Left ventricle myocardium inferior (tissue), 1 donor: ENCODE data around the gene LBX2. TPM values are rescaled to one million over a fixed set of nuclear protein-coding genes. Genes with fewer than 3 reads are reported as not detected.
"Not testable (repeated sequence)": the region's sequence is repeated elsewhere in the genome, so short reads cannot be mapped to it uniquely, and the experiment has no call there.

Experiments used
- DNase-seq: peaks from one replicate; pipeline ENCODE4 v3.0.0-alpha.2; 2020
- H3K27ac ChIP-seq: fragments of 200-600 bp; replicated peaks from 2 replicates; pipeline ENCODE4 v1.8.0; 2021
- H3K27me3 ChIP-seq: fragments of 200-600 bp; 2 replicates; pipeline ENCODE4 v1.8.0; 2021; ENCODE audit warnings: low read depth
- H3K36me3 ChIP-seq: fragments of 200-600 bp; 2 replicates; pipeline ENCODE4 v1.8.0; 2021
- H3K4me1 ChIP-seq: fragments of 200-600 bp; 2 replicates; pipeline ENCODE4 v1.8.0; 2021
- H3K4me3 ChIP-seq: fragments of 200-600 bp; 2 replicates; pipeline ENCODE4 v1.8.0; 2021; ENCODE audit warnings: mild to moderate bottlenecking, moderate library complexity
- H3K9me3 ChIP-seq: fragments of 200-600 bp; replicated peaks from 2 replicates; pipeline ENCODE4 v1.8.0; 2021
- intact Hi-C: fragments of 100-400 bp; cut with micrococcal nuclease; formaldehyde crosslinking; loops from one replicate; pipeline ENCODE4 v1.11.0; 2022
- total RNA-seq: library from RNA; stranded (reverse); fragmentation: NEBNext Ultra II Directional; extraction: Animal tissue kit (Norgen Biotek cat#: 25700); gene quantifications from one replicate; pipeline ENCODE4 v1.2.1, GENCODE V29; 2021
- TF ChIP-seq, protein P1 (sequence below): fragments of 200-600 bp; IDR thresholded peaks from 2 replicates; pipeline ENCODE4 v1.8.0; 2021; ENCODE audit warnings: antibody characterized with exemption, mild to moderate bottlenecking, borderline replicate concordance
- donor health status: DM: no; HTN: yes; CAD: no; lungs with severe emphysema.

The LBX2 gene
- total RNA-seq, 1 donor from 2014 or later, result 0.25 TPM

GRCh38 chr2:74491648-74492544 lies 7.5 kb downstream of the LBX2 start:
- Histone ChIP-seq H3K27me3 (peaks cover 3% of the 10 kb centered on the region), H3K27ac (no peak overlapping the region), H3K36me3 (peaks cover 58% of the 10 kb centered on the region), H3K4me3 (no peak overlapping the region), H3K4me1 (no peaks in the 10 kb centered on the region), H3K9me3 (no peaks in the 10 kb centered on the region)
- TF ChIP-seq, protein P1, sequence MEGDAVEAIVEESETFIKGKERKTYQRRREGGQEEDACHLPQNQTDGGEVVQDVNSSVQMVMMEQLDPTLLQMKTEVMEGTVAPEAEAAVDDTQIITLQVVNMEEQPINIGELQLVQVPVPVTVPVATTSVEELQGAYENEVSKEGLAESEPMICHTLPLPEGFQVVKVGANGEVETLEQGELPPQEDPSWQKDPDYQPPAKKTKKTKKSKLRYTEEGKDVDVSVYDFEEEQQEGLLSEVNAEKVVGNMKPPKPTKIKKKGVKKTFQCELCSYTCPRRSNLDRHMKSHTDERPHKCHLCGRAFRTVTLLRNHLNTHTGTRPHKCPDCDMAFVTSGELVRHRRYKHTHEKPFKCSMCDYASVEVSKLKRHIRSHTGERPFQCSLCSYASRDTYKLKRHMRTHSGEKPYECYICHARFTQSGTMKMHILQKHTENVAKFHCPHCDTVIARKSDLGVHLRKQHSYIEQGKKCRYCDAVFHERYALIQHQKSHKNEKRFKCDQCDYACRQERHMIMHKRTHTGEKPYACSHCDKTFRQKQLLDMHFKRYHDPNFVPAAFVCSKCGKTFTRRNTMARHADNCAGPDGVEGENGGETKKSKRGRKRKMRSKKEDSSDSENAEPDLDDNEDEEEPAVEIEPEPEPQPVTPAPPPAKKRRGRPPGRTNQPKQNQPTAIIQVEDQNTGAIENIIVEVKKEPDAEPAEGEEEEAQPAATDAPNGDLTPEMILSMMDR, result no peak
- no peak for DNase-seq
- intact Hi-C loops, result no loop called here

- DNase-seq, result no peak
- no peaks in the 10 kb centered on the region for H3K4me1 ChIP-seq
- no peaks in the 10 kb centered on the region for H3K27me3 ChIP-seq
- H3K36me3 ChIP-seq, result peaks cover 76% of the 10 kb centered on the region
- TF ChIP-seq, protein P1, result no peak
- no peaks in the 10 kb centered on the region for H3K9me3 ChIP-seq
- no peak overlapping the region for H3K27ac ChIP-seq
- no peak overlapping the region for H3K4me3 ChIP-seq
- intact Hi-C loops, result loop anchor here (10.0 kb wide), 1 partner anchor 55 kb away; no protein-coding TSS in a partner anchor
Observed at GRCh38 chr2:74489906-74490305, 9.5 kb downstream of the LBX2 start.

DNA sequence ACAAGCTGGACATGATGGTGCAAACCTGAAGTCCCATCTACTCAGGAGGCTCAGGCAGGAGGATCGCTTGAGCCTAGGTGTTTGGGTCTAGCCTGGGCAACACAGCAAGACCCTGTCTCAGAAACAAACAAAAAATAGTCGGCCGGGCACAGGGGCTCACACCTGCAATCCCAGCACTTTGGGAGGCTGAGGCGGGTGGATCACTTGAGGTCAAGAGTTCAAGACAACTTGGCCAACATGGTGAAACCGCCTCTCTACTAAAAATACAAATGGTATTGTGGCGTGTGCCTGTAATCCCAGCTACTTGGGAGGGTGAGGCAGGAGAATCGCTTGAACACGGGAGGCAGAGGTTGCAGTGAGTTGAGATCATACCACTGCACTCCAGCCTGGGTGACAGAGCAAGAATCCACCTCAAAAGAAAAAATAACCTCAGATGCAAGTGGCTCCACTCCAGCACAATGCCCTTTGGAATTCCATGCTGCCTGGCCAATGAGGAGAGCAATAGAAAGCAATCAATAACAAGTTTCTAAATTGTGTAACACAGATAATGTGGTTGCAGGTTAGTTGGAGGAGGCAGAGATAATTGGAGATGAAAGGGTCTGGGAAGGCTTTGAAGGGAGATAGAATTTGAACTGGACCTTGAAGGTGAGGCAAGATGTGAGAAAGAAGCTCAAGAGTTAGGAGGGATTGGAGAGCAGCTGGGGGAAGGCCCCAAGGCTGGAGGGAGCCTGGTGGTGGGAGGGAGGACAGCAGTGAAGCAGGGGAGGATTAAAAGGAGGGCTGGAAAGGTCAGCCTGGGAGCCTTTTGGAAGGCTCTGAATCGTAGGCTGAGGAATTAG lies 10.5 kb downstream of the LBX2 start:
- DNase-seq, result no peak
- Histone ChIP-seq H3K27me3 (no peaks in the 10 kb centered on the region), H3K36me3 (peaks cover 74% of the 10 kb centered on the region), H3K4me1 (peaks cover 7% of the 10 kb centered on the region), H3K9me3 (no peaks in the 10 kb centered on the region), H3K4me3 (no peak overlapping the region), H3K27ac (no peak overlapping the region)
- TF ChIP-seq, protein P1, result no peak
- intact Hi-C loops, result loop anchor here (10.0 kb wide), 1 partner anchor 56 kb away; no protein-coding TSS in a partner anchor

DNA sequence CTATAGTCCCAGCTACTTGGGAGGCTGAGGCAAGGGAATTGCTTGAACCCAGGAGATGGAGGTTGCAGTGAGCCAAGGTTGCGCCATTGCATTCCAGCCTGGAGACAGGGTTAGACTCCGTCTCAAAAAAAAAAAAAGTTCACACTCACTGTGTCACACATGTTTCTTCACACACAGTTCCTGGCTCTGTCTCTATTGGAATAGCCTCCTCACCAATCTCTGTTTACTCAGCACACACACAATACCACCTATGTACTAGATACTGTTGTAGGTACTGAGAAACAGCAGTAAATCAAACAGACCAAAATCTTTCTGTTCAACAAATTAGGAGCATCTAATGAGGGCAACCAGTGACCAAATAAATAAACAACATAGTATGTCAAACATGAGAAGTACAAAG lies 13.3 kb downstream of the LBX2 start:
- Histone ChIP-seq H3K4me3 (no peak overlapping the region), H3K9me3 (no peaks in the 10 kb centered on the region), H3K4me1 (peaks cover 30% of the 10 kb centered on the region), H3K36me3 (peaks cover 50% of the 10 kb centered on the region), H3K27ac (no peak overlapping the region), H3K27me3 (no peaks in the 10 kb centered on the region)
- intact Hi-C loops, result loop anchor here (10.0 kb wide), 1 partner anchor 59 kb away; no protein-coding TSS in a partner anchor
- DNase-seq, result no peak
- TF ChIP-seq, protein P1, result no peak

GRCh38 chr2:74483675-74484164 lies 15.7 kb downstream of the LBX2 start:
- peak overlapping the region; percentile 97 for H3K27ac ChIP-seq
- H3K4me1 ChIP-seq, result peaks cover 44% of the 10 kb centered on the region
- intact Hi-C loops, result loop anchor here (5.0 to 10.0 kb wide), 2 partner anchors 61 to 104 kb away; no protein-coding TSS in a partner anchor
- peaks cover 57% of the 10 kb centered on the region for H3K36me3 ChIP-seq
- not testable (repeated sequence) for DNase-seq, H3K9me3 ChIP-seq, H3K27me3 ChIP-seq
- H3K4me3 ChIP-seq, result peak overlapping the region; percentile 99
